Activated CD8-positive, alpha-beta memory T cell treated with anti-CD3 and anti-CD28 coated beads for 36 hours (primary cell): ENCODE data around the gene MOAP1. TPM values are rescaled to one million over a fixed set of nuclear protein-coding genes. Genes with fewer than 3 reads are reported as not detected.
"Not testable (repeated sequence)": the region's sequence is repeated elsewhere in the genome, so short reads cannot be mapped to it uniquely, and the experiment has no call there.

Experiments used
- CTCF ChIA-PET: fragments of 350-600 bp; sonication (Branson Sonifier 250); formaldehyde crosslinking; loops from one replicate; lab custom pipeline; 2021; ENCODE audit warnings: antibody characterized with exemption; lab: Charles Lee
- POLR2A ChIA-PET: fragments of 350-600 bp; sonication (Branson Sonifier 250); formaldehyde crosslinking; loops from one replicate; lab custom pipeline; 2021; ENCODE audit warnings: antibody characterized with exemption; lab: Charles Lee
- total RNA-seq, 2 experiments: library from RNA; stranded (reverse); gene quantifications; one replicate each; pipeline ENCODE4 v1.2.3, GENCODE V29; 2021

The MOAP1 gene
- total RNA-seq, 2 experiments from 2014 or later: 15.7 to 15.9 TPM

DNA sequence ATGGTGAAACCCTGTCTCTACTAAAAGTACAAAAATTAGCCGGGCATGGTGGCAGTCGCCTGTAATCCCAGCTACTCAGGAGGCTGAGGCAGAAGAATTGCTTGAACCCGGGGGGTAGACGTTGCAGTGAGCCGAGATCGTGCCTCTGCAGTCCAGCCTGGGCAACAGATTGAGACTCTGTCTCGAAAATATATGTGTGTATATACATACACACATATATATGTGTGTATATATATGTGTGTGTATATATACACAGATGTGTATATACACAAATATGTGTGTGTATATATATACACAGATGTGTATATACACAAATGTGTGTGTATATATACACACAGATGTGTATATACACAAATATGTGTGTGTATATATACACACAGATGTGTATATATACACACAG is 26.3 kb downstream of the MOAP1 start:
- CTCF ChIA-PET: not testable (repeated sequence)

DNA sequence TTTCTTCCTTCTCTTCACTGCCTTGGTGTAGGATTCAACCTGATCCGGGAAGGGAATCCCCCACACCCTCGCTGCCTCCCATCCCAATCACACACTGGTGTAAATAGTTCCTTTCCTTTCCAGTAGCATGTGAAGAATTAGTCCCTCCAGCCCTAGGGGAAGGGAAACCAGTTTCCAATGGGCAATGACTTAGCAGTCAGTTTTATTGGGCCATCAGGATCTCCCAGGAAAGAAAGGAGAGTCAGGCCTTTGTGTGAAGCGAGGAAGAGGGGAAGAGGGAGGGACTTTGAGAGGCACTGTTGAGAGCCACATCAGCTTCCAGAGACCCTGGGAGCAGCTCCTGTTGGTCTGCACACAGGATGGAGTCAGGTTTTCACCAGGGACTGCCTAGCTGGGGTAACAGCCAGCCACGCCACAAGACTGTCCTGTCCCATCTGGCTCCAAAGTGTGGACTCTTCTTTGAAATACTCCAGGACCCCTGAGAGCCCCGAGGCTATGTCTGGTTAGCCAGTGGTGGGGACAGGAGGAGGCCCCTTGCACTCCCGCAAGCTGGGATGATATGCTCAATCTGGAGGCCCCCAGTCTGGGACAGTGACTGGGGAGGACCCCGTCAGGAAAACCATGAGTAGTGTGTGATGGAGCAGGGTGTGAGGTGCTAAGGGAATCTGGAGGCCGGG is 27.9 kb downstream of the MOAP1 start:
- ChIA-PET CTCF (interaction anchor here (1.1 kb wide), 1 partner anchor 44 kb away, joined by 3 read pairs; no protein-coding TSS in a partner anchor), POLR2A (interaction anchor here (0.7 kb wide), 1 partner anchor 11 kb away, joined by 3 read pairs; no protein-coding TSS in a partner anchor)

More for the DNA sequence above, 26.3 kb downstream of the MOAP1 start:
- POLR2A ChIA-PET: not testable (repeated sequence)

DNA sequence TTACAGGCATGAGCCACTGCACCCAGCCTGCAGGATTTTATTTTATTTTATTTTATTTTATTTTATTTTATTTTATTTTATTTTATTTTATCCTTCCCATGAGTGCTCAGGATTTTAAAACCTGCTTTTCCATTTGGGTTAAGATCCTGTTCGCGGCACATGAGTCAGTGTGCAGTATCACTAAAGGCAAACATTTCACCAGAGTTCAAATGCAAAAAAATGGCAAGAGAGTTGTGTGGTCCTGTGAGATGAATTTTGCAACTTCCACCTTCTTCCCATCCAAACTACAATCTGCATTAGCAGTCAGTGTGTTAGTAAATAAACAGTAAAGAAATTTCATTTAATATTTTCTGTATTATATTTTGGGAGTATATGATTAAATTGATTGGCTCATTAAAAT is 29.0 kb downstream of the MOAP1 start:
- ChIA-PET POLR2A (interaction anchor here (0.6 kb wide), 1 partner anchor 10 kb away, joined by 4 read pairs; no protein-coding TSS in a partner anchor), CTCF (no interaction called here)

DNA sequence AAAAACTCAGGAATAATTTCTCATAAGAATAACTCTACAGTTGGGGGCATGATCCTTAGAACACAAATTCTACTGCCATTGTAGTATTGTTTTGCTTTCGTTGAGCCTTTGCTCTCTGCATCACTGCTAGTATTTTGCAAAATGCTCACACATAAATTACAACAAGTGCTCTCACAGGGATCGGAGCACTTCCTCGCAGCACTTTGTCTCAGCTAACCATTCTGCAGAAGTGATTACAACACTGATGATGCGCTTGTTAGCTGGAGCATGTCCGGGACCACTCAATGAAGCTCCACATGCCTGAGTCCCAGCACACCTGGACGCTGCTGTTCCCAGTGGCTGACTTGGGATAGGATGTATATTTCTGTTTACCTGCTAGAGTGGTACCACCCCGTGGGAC is 31.6 kb downstream of the MOAP1 start:
- ChIA-PET CTCF (no interaction called here), POLR2A (no interaction called here)

DNA sequence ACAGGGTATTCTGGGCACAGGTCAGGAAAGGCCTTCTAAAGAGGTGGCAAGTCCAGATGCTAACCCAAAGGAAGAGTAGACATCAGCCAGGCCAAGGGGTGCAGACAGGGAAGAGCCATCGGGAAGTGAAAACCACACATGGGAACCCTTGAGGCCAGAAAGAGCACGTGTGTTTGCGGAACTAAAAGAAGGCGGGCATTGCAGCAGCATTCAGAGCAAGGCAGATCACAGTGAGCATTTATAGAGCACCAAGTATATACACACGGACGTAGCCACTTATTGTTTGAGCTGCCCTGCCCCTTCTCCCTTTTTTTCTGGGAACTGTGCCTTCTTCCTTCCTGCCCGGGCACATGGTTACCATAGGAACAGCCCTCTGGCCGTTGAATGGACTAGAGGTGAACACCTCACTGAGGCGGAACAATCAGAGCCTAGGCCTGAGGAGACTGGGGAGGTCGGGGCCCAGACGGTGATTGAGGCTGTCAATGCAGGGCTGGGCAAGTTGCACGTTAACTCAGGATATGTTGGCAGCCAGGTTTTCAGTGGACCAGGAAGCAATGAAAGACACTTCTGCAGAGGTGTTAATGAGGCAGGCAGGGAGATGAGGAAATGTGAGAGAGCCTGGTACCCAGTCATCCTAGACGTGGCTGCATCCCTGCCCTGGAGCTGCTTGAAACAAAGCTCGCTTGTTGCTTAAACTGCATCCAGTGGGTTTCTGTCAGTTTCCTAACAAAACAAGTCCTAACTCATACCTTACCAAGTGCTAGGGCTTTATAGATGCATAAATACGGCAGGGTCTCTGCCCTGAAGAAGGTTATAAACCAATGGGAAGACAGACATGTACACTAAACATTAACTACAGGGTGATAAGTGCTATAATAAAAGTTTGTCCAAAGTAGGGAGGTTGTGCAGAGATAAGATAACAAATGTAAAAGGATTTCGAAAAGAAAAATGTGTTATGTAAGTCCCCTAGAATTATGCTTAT is 34.2 kb downstream of the MOAP1 start:
- POLR2A ChIA-PET: no interaction called here
- CTCF ChIA-PET: no interaction called here

DNA sequence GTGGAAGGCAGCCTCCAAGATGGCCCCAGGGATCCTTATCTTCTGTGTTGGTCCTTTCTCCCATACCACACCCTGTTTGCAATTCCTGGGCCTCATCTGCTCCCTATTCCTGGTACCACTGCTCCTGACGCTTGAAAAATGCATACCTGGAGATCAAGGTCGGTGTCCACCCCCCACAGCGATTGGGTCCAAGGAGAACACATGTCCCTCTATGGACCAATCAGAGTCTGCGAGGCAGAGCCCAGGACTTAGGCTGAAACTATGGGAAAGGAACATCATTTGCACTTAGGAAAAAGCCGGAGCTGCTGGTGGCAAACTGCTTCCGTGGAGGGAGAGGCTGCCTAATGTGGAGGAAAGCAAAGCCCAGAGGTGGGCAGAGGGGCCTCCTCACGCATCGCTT is 35.7 kb downstream of the MOAP1 start:
- CTCF ChIA-PET: no interaction called here
- POLR2A ChIA-PET: no interaction called here

DNA sequence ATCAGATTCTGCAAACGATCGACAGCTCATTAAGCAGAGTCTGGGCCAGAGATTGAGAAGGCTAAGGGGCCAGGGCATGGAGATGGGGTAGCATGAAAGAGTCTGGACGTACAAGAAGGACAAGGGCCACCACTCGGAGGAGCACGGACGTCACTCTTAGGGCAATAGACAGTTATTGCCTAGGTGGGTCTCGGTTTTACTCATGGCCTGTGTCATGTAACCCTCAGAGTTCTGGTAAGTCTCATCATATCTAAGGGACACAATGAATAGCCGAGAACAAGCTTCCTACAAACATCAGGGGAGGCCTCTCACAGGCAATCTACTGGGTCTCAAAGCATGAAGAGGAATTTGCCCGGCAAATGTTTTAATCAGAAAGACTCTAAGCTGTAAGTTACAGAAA is 38.6 kb downstream of the MOAP1 start:
- CTCF ChIA-PET: interaction anchor here (0.9 to 4.2 kb wide), 8 partner anchors 14 to 194 kb away, joined by 3 to 21 read pairs (median 4); partner anchors contain the start of genes LYSET and MOAP1
- POLR2A ChIA-PET: interaction anchor here (0.6 to 1.2 kb wide), 3 partner anchors 10 to 80 kb away, joined by 3 to 7 read pairs (median 4); partner anchors contain the start of genes LYSET and MOAP1

DNA sequence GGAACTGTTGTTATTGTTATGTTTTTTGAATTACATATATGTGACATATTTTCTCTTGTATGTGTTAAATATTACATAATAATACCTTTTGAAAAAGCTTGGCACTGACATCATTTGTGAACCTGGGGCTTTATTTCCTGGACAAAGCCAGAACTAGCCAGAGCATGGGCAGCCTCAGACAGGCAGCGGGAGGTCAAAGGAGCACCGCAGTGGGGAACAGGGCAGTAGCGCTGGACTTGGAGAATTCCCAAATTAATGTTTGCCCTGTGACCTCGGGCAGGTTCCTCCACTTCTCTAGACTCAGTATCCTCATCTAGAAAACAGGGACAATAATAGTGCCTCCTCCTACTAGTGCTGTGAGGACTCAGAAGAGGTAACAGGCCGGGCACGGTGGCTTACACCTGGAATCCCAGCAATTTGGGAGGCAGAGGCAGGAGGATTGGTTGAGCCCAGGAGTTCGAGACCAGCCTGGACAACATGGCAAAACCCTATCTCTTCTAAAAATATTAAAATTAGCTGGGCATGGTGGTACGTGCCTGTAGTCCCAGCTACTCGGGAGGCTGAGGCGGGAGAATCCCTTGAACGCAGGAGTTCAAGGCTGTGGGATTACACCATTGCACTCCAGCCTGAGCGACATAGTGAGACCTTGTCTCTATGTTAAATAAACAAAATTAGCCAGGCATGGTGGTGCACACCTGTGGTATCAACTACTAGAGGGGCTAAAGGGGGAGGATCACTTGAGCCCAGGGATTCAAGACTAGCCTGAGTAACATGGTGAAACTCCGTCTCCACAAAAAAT is 41.6 kb downstream of the MOAP1 start:
- ChIA-PET CTCF (interaction anchor here (1.8 kb wide), 1 partner anchor 30 kb away, joined by 6 read pairs; no protein-coding TSS in a partner anchor), POLR2A (no interaction called here)

DNA sequence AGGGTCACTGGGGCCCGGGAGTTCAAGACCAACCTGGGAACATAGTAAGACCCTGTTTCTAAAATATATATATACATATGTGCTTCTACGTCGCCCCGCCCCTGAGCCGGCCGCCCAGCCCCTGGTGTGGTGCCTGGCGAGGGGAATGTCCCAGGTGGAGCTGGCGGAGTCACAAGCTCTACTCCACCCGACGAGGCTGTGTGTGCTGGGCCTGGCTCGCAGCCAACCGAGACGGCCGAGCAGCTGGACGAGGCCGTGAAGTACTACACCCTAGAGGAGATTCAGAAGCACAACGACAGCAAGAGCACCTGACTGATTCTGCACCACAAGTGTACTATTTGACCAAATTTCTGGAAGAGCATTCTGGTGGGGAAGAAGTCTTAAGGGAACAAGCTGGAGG is 46.8 kb downstream of the MOAP1 start:
- POLR2A ChIA-PET: no interaction called here

DNA sequence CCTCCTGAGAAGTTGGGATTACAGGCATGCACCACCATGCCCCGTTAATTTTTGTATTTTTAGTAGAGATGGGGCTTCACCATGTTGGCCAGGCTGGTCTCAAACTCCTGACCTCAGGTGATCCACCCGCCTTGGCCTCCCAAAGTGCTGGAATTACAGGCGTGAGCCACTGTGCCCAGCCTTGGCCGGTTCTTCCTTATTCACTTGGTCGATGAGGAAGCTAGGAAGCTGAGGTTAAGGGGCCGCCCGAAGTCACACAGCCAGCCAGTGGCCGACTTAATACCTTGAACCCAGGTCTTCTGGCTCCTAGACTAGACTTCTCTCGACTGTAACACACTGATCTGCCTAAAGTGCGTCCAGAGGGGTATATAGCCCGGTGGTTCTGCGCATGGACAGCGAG is 48.2 kb downstream of the MOAP1 start:
- CTCF ChIA-PET: interaction anchor here (2.5 to 4.3 kb wide), 2 partner anchors 23 to 184 kb away, joined by 8 to 22 read pairs; no protein-coding TSS in a partner anchor
- POLR2A ChIA-PET: not testable (repeated sequence)

More for the DNA sequence above, 46.8 kb downstream of the MOAP1 start:
- CTCF ChIA-PET: interaction anchor here (1.2 to 4.3 kb wide), 4 partner anchors 21 to 186 kb away, joined by 3 to 22 read pairs (median 6); no protein-coding TSS in a partner anchor

DNA sequence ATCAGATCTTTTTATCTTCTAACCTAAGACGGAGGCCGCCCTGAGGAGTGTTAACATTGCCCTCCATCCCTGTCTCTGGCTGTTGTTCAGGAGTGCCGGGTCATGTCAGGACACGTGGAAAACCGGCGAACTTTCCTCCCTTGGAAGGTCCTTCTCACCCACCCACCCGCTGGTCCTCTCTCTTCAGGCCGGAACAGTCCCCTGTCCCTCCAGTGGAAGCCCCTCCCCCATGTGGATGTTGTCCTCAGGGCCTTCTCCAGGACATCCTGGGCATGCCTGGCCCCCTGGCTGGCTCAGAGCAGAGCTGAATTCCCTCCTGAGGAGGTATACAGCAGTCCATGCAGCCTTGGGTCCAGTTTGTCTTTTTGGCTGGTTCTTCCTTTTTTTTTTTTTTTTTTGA is 48.7 kb downstream of the MOAP1 start:
- ChIA-PET CTCF (interaction anchor here (2.5 to 4.3 kb wide), 2 partner anchors 22 to 184 kb away, joined by 8 to 22 read pairs; no protein-coding TSS in a partner anchor), POLR2A (no interaction called here)

DNA sequence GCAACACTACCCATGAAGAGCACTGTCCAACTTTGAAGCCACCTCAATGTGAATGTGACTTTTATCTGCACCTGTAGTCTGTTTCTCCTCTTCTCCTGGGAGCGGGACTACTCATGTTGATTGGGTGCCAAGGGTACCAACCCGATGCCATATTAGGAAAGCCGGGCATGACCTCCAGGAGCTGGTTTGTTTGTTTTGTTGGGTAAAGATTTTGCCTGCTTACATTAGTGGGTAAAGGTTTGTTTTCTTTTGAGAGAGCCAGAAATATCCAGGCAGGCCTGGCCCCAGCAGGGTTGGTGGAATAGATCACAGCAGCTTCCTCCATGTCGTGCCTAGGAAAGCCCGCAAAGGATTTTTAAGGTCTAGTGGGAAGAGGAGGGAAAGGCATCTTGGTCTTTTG is 49.3 kb downstream of the MOAP1 start:
- ChIA-PET CTCF (interaction anchor here (4.3 kb wide), 1 partner anchor 183 kb away, joined by 22 read pairs; no protein-coding TSS in a partner anchor), POLR2A (no interaction called here)

DNA sequence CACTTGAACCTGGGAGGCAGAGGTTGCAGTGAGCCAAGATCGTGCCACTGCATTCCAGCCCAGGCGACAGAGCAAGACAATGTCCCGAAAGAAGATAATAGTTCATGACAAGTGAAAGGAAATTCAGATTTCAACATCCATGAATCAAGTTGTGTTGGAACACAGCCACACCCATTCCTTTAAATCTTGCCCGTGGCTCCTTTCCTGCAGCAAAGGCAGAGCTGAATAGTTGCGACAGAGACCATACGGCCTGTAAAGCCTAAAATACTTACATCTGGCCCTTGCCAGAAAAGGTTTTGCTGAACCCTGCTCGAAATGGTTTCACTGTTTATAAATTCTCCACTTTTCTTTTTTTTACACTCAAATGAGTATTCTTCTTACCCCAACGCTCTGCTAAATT is 51.2 kb downstream of the MOAP1 start:
- ChIA-PET POLR2A (no interaction called here), CTCF (interaction anchor here (0.9 to 1.9 kb wide), 4 partner anchors 20 to 171 kb away, joined by 3 to 5 read pairs (median 4); no protein-coding TSS in a partner anchor)

DNA sequence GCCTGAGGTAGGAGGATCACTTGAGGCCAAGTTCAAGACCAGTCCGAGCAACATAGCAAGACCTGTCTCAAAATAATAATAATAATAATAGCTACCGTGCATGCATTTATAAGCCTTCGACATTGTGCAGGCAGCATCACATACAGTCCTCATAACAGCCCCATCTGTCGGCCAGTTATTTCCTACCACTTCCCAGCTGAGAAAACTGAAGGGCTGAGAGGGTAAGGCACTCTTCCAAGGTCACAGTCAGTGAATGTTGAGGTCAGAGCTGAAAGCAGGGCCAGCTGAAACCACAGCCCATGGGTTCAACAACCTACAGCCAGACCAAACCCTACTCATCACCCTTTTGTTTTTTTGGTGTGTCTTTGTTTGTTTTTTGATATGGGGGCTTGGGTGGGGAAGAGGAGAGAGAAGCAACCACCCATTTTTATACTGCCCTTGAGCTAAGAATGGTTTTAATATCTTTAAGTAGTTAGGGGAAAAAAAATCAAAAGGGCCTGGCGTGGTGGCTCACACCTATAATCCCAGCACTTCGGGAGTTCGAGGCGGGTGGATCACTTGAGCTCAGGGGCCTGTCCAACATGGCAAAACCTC is 52.1 kb downstream of the MOAP1 start:
- ChIA-PET POLR2A (no interaction called here), CTCF (interaction anchor here (0.8 to 3.3 kb wide), 13 partner anchors 13 to 181 kb away, joined by 3 to 23 read pairs (median 4); no protein-coding TSS in a partner anchor)
